ENCODE data around the gene NFIB. TPM values are rescaled to one million over a fixed set of nuclear protein-coding genes. Genes with fewer than 3 reads are reported as not detected.

The NFIB gene
- total and polyA plus RNA-seq, 2 of the 8 experiments (the other 6 are each of a cell fraction or from before 2014, with no cell fraction given): 2.6 to 13.1 TPM

- Histone ChIP-seq H2BK120ac (replicated peaks; ENCODE audit: low read depth, low read length) (no peak overlapping the region), H3K4me2 (ENCODE audit: insufficient read depth in 1 of 2, low read depth in 2 of 2, low read length in 2 of 2) (no peak overlapping the region), H3K18ac (ENCODE audit: extremely low read depth, low read length) (no peak overlapping the region), H3K9me3 (ENCODE audit: insufficient read depth in 2 of 2, low read depth in 1 of 2, low read length in 1 of 2) (no peaks in the 10 kb centered on the region), H3K4ac (replicated peaks; ENCODE audit: insufficient read length, low read depth, low read length) (no peak overlapping the region), H3K14ac (ENCODE audit: insufficient read length) (no peak overlapping the region), H4K5ac (ENCODE audit: insufficient read length, low read depth, low read length) (no peak overlapping the region), H4K91ac (replicated peaks; ENCODE audit: insufficient read length, low read length) (peak overlapping the region; percentile 11), H2AFZ (ENCODE audit: low read length) (no peak overlapping the region), H4K20me1 (replicated peaks in 1 of 2; ENCODE audit: control insufficient read depth in 1 of 2, insufficient read depth in 2 of 2, low read length in 2 of 2) (no peaks in the 10 kb centered on the region), H3K56ac (replicated peaks; ENCODE audit: insufficient read length, low read depth, low read length) (no peak overlapping the region), H3K36me3 (ENCODE audit: control insufficient read depth in 2 of 4, insufficient read depth in 4 of 4, low read length in 3 of 4) (no peaks in the 10 kb centered on the region), H3K4me3 (ENCODE audit: extremely low read depth in 1 of 4, insufficient read depth in 2 of 4, low read depth in 3 of 4, low read length in 4 of 4) (no peak overlapping the region), H4K8ac (ENCODE audit: extremely low read depth, insufficient read depth, low read length) (no peak overlapping the region), H3K79me2 (ENCODE audit: control insufficient read depth in 1 of 2, insufficient read depth in 2 of 2, low read length in 2 of 2) (no peaks in the 10 kb centered on the region), H3K27ac (ENCODE audit: low read depth, low read length) (no peak overlapping the region), H2BK5ac (ENCODE audit: low read depth, low read length) (0 out of 2 replicates have a peak overlapping the region, but pooled peaks have one; percentile 19), H3K23me2 (ENCODE audit: low read depth, low read length) (no peaks in the 10 kb centered on the region), H2BK20ac (ENCODE audit: low read length) (no peak overlapping the region), H3K9ac (replicated peaks in 1 of 4; ENCODE audit: extremely low read depth in 1 of 4, low read depth in 3 of 4, low read length in 3 of 4) (no peak overlapping the region), H2AK5ac (ENCODE audit: low read depth, low read length) (no peak overlapping the region), H3K23ac (ENCODE audit: insufficient read length) (no peak overlapping the region), H2BK15ac (ENCODE audit: low read length) (0 out of 2 replicates have a peak overlapping the region, but pooled peaks have one; percentile 22), H2BK12ac (ENCODE audit: low read depth, low read length) (no peak overlapping the region), H3K27me3 (replicated peaks in 1 of 4; ENCODE audit: control insufficient read depth in 3 of 4, extremely low read depth in 1 of 4, insufficient read depth in 3 of 4, low read length in 3 of 4) (no peaks in the 10 kb centered on the region), H3K4me1 (replicated peaks in 1 of 4; ENCODE audit: control insufficient read depth in 3 of 4, insufficient read depth in 4 of 4, low read length in 3 of 4) (peaks cover 0 to 3% (median 0%) of the 10 kb centered on the region in 4 experiments; a peak in 4 of 7 replicates), H3K79me1 (ENCODE audit: low read depth, low read length) (no peaks in the 10 kb centered on the region)
- 100% methylated on average over 1 of the region's 1 CpG; no CpG with 5 or more reads in 1 of the 2 experiments for WGBS, 2 experiments (ENCODE audit: extremely low coverage in 1 of 2, insufficient coverage in 1 of 2, insufficient read length in 1 of 2, insufficient replicate concordance in 2 of 2, low coverage in 1 of 2, low lambda C conversion rate in 2 of 2, missing lambda C conversion rate in 1 of 2)
- no peak for DNase-seq (ENCODE audit: low read depth in 1 of 2, low spot score in 2 of 2)
- no peak for FAIRE-seq
- ChIA-PET CTCF (ENCODE audit: partially characterized antibody) (interaction anchor here (0.6 to 1.8 kb wide), 7 partner anchors 9 to 755 kb away, joined by 3 to 9 read pairs (median 3); no protein-coding TSS in a partner anchor), POLR2A (ENCODE audit: partially characterized antibody) (interaction anchor here (1.2 kb wide), 1 partner anchor 14 kb away, joined by 3 read pairs; no protein-coding TSS in a partner anchor)
- TF ChIP-seq FOSL1 (IDR thresholded peaks at IDR 0.05; ENCODE audit: insufficient read depth, low read depth, low read length) (no peak), CREB1 (IDR thresholded peaks at IDR 0.05) (no peak), MAFK (IDR thresholded peaks at IDR 0.05; ENCODE audit: low read depth, low read length) (no peak), TEAD4 (IDR thresholded peaks at IDR 0.05; ENCODE audit: low read depth, low read length) (no peak), CTBP2 (IDR thresholded peaks at IDR 0.05; ENCODE audit: borderline replicate concordance, insufficient read depth, insufficient read length, low read length) (no peak), SIRT6 (IDR thresholded peaks at IDR 0.05; ENCODE audit: low read length) (no peak), TAF7 (optimal IDR thresholded peaks at IDR 0.05; ENCODE audit: borderline replicate concordance, low read depth, low read length) (no peak), CEBPB (IDR thresholded peaks at IDR 0.05; ENCODE audit: low read depth, low read length) (no peak), SP2 (IDR thresholded peaks at IDR 0.05; ENCODE audit: low read length) (no peak), KDM1A (IDR thresholded peaks at IDR 0.05; ENCODE audit: borderline replicate concordance, low read length) (no peak), BRCA1 (IDR thresholded peaks at IDR 0.05; ENCODE audit: low read depth, low read length) (no peak)
These were observed 48.2 kb upstream of the NFIB start for GRCh38 chr9:14362175-14362574.
